Activated T-helper 2 cell treated with anti-CD3 and anti-CD28 coated beads, Interferon-gamma antibody, Interleukin-2, Interleukin-4, amounts not matched to agents 10 μg/mL and 5 μg/mL and 100 μg/mL, durations not matched to agents 14 hours and 24 hours and 36 hours (primary cell): ENCODE results near the gene ERMP1. TPM values are rescaled to one million over a fixed set of nuclear protein-coding genes. Genes with fewer than 3 reads are reported as not detected.

Experiments
- DNase-seq: peaks from one replicate; pipeline ENCODE4 v3.0.0; 2021; ENCODE audit warnings: low spot score
- H3K27ac Mint-ChIP-seq: one replicate; pipeline ENCODE4 v1.8.0; 2021; ENCODE audit warnings: mixed read lengths
- H3K27me3 Mint-ChIP-seq: one replicate; pipeline ENCODE4 v1.8.0; 2021; ENCODE audit warnings: low read depth, mixed read lengths
- H3K36me3 Mint-ChIP-seq: one replicate; pipeline ENCODE4 v1.8.0; 2021; ENCODE audit warnings: low read depth, mixed read lengths
- H3K4me1 Mint-ChIP-seq: one replicate; pipeline ENCODE4 v1.8.0; 2021; ENCODE audit warnings: low read depth, mixed read lengths
- H3K4me3 Mint-ChIP-seq: one replicate; pipeline ENCODE4 v1.8.0; 2021; ENCODE audit warnings: low read depth, mild to moderate bottlenecking, moderate library complexity, mixed read lengths
- H3K9me3 Mint-ChIP-seq: one replicate; pipeline ENCODE4 v1.8.0; 2021; ENCODE audit warnings: mixed read lengths
- intact Hi-C: fragments of 100-400 bp; cut with micrococcal nuclease; formaldehyde crosslinking; loops from one replicate; pipeline ENCODE4 v1.15.1; 2023
- total RNA-seq: library from RNA; stranded (reverse); gene quantifications from 2 replicates; pipeline ENCODE4 v1.2.3, GENCODE V29; 2022

The ERMP1 gene
- total RNA-seq, 1 donor from 2014 or later: 21.1 TPM

DNA sequence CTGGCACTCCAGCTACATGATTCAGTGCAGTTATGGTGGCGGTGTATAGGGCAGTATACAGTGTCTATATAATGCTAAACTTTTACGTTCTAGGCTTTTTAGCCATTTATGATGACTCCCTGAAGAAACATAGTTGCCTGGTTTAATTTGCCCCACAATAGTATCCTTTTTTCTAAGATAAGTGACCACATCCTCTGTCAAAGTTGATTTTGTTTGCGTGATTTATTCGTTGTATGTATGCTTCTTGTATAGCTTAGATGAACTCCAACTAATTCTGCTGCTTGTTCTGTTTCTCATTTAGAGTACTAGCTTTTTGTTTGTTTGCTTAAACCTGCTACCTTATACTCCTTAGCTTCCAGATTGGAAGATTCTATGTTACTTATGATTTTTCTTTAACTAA lies 83.6 kb downstream of the ERMP1 start:
- H3K4me1 Mint-ChIP-seq: peaks cover 22% of the 10 kb centered on the region
- peak overlapping the region; percentile 44 for H3K27ac Mint-ChIP-seq
- H3K36me3 Mint-ChIP-seq: peaks cover 53% of the 10 kb centered on the region
- no peaks in the 10 kb centered on the region for H3K27me3 Mint-ChIP-seq
- no peak for DNase-seq
- intact Hi-C loops: no loop called here
- H3K4me3 Mint-ChIP-seq: no peak overlapping the region
- H3K9me3 Mint-ChIP-seq: no peaks in the 10 kb centered on the region

DNA sequence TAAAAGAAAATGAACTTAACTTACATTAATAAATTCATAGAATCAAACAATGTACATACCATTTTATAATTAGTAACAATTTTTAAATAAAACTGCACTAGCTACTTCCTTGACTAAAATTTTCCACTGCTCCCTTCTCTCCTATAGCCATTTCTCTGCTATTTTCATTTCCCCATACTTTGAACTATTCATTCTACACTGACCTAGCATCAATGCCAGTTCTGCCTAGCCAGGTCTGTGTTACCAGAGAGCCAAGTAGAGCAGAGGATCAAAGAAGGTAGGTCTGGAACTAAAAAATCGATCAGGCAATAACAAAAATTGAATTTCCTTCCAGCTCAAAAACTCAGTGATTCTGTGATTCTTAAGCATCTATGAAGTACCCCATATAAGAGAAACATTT lies 84.5 kb downstream of the ERMP1 start:
- Mint-ChIP-seq H3K4me1 (peaks cover 19% of the 10 kb centered on the region), H3K27me3 (no peaks in the 10 kb centered on the region), H3K4me3 (no peak overlapping the region), H3K9me3 (no peaks in the 10 kb centered on the region), H3K27ac (no peak overlapping the region), H3K36me3 (peaks cover 54% of the 10 kb centered on the region)
- intact Hi-C loops: no loop called here
- DNase-seq: no peak

DNA sequence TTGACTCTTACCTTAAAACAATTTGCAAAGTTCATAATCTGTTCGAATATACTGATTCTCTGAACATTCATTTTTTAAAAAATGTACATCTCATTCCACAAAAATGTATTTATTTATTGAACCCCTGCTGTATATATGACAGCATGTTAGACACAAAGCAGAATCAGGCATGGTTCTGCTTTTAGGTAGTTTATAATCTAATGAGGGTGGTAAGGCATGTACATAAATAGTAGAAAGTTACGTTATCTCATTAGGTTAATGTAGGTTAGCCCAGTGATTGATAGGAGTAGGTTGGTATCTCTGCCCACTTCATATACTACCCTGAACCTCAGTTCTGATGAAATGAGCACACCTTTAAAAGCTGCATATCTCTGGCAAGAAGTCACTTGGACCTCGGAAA lies 89.8 kb downstream of the ERMP1 start:
- no peaks in the 10 kb centered on the region for H3K4me1 Mint-ChIP-seq
- H3K27ac Mint-ChIP-seq: no peak overlapping the region
- DNase-seq: no peak
- intact Hi-C loops: no loop called here
- H3K36me3 Mint-ChIP-seq: peaks cover 49% of the 10 kb centered on the region
- no peaks in the 10 kb centered on the region for H3K9me3 Mint-ChIP-seq
- no peaks in the 10 kb centered on the region for H3K27me3 Mint-ChIP-seq
- no peak overlapping the region for H3K4me3 Mint-ChIP-seq

DNA sequence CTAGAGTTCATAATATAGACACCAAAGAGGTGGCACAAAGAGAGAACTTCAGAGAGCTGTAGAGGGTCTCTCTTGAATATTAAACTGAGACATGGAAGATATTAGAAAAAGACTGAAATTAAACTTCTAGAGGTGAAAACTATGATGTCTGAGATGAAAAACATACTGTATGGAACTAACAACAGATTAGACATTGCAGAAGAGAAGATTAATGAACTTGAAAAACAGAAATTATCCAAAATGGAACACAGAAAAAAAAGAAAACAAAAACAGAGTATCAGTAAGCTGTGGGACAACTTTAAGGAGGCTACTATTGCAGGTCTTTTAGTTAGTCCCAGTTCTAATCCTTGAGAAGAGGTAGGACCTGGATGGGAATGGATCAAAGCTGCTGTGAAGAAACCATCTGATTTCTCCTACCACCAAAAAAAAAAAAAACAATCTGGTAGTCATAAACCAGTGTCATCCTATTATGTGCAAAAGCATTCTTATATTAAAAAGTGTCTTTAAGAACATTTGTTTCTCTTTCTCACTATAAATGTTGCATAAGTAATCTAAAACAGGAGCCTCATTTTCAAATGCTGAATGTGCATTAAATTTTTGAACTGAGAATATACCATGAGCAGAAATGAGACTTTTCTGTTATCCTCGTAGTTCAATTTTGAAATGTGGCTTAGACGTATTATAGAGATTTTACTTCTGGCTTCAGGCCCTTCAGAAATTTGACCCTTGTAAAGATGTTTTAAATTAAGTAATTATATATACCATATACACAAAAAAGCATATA lies 96.2 kb downstream of the ERMP1 start:
- DNase-seq: no peak

DNA sequence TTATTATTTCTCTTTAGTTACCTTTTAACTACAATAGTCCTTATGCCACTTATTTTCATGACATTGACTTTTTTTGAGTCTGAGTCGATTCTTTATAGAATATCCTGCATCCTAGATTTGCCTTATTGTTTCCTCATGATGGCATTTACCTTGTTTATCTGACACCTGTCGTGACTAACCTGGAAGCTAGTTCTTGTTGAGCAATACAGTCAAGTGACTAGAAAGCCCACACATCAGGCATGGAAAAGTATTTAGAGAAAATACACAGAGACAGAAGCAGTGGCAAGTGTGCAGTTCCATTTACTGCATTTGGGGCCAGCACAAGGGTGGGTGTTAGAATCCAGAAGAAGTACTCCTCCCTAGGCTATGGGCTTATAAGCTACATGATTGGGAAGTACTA lies 97.8 kb downstream of the ERMP1 start:
- Mint-ChIP-seq H3K27ac (no peak overlapping the region), H3K36me3 (peaks cover 34% of the 10 kb centered on the region), H3K27me3 (no peaks in the 10 kb centered on the region), H3K4me1 (no peaks in the 10 kb centered on the region), H3K4me3 (no peak overlapping the region), H3K9me3 (no peaks in the 10 kb centered on the region)
- DNase-seq: no peak
- intact Hi-C loops: no loop called here

More for the DNA sequence above, 96.2 kb downstream of the ERMP1 start:
- H3K4me1 Mint-ChIP-seq: no peaks in the 10 kb centered on the region
- no peak overlapping the region for H3K4me3 Mint-ChIP-seq
- no peaks in the 10 kb centered on the region for H3K27me3 Mint-ChIP-seq
- intact Hi-C loops: no loop called here
- peaks cover 44% of the 10 kb centered on the region for H3K36me3 Mint-ChIP-seq
- no peaks in the 10 kb centered on the region for H3K9me3 Mint-ChIP-seq
- H3K27ac Mint-ChIP-seq: no peak overlapping the region

Other genes starting within 250 kb of the ERMP1 start
- gene RIC1, start 204.0 kb downstream of the ERMP1 start, total RNA-seq: 21.5 and 22.1 TPM in 2 replicates
- not detected in 2 replicates for gene MLANA, start 57.8 kb upstream of the ERMP1 start, total RNA-seq
- 20.1 and 21.1 TPM in 2 replicates for gene RANBP6, start 182.5 kb upstream of the ERMP1 start, total RNA-seq